Measurements from ENCODE around the gene RNF144B. TPM values are rescaled to one million over a fixed set of nuclear protein-coding genes. Genes with fewer than 3 reads are reported as not detected.

RNF144B gene
- total and polyA plus RNA-seq, 7 donors: 6.0 to 94.9 (median 34.5) TPM

GRCh38 chr6:18472941-18473340, 85.8 kb downstream of the RNF144B start:
- H3K27me3 ChIP-seq (ENCODE audit: insufficient read depth in 3 of 3, low read length in 2 of 3): no peaks in the 10 kb centered on the region
- no peak for DNase-seq
- 73 to 78% (median 76%) methylated on average over 2 of the region's 2 CpGs for WGBS, 3 donors
- no peak overlapping the region for H3K27ac ChIP-seq
- TF ChIP-seq CTCF (IDR thresholded peaks at IDR 0.05): no peak
- no peak for ATAC-seq
- H3K36me3 ChIP-seq (ENCODE audit: insufficient read depth in 1 of 2, low read depth in 1 of 2): peaks cover 0 to 3% of the 10 kb centered on the region in 2 donors
- H3K4me1 ChIP-seq: peaks cover 7% of the 10 kb centered on the region
- no peaks in the 10 kb centered on the region for H3K9me3 ChIP-seq
- intact Hi-C loops (cut with DNase I): no loop called here
- H3K4me3 ChIP-seq: no peak overlapping the region

- Histone ChIP-seq H3K4me1 (peaks cover 6% of the 10 kb centered on the region), H3K4me3 (no peak overlapping the region), H3K36me3 (ENCODE audit: insufficient read depth in 1 of 2, low read depth in 1 of 2) (no peaks in the 10 kb centered on the region), H3K27me3 (ENCODE audit: insufficient read depth in 3 of 3, low read length in 2 of 3) (no peaks in the 10 kb centered on the region), H3K27ac (no peak overlapping the region), H3K9me3 (no peaks in the 10 kb centered on the region)
- no peak for TF ChIP-seq CTCF (IDR thresholded peaks at IDR 0.05)
- DNase-seq (no peak), ATAC-seq (no peak)
- 62 to 72% (median 63%) methylated on average over 2 of the region's 2 CpGs for WGBS, 3 donors
- intact Hi-C loops (cut with DNase I): no loop called here
Measured at GRCh38 chr6:18473755-18474154, 86.6 kb downstream of the RNF144B start.

GRCh38 chr6:18477301-18477941, 90.3 kb downstream of the RNF144B start:
- no peak for TF ChIP-seq CTCF (IDR thresholded peaks at IDR 0.05)

GRCh38 chr6:18478610-18479009, 91.5 kb downstream of the RNF144B start:
- ATAC-seq: no peak
- no peaks in the 10 kb centered on the region for H3K9me3 ChIP-seq
- TF ChIP-seq CTCF (IDR thresholded peaks at IDR 0.05): no peak
- no peak overlapping the region for H3K4me3 ChIP-seq
- WGBS, 3 donors: 71 to 78% (median 72%) methylated on average over 1 of the region's 1 CpG
- no peak for DNase-seq
- H3K36me3 ChIP-seq (ENCODE audit: insufficient read depth in 1 of 2, low read depth in 1 of 2): no peaks in the 10 kb centered on the region
- intact Hi-C loops (cut with DNase I): no loop called here
- H3K4me1 ChIP-seq: no peaks in the 10 kb centered on the region
- H3K27me3 ChIP-seq (ENCODE audit: insufficient read depth in 3 of 3, low read length in 2 of 3): no peaks in the 10 kb centered on the region
- H3K27ac ChIP-seq: no peak overlapping the region

More at GRCh38 chr6:18477301-18477941, 90.3 kb downstream of the RNF144B start:
- H3K27me3 ChIP-seq (ENCODE audit: insufficient read depth in 3 of 3, low read length in 2 of 3): no peaks in the 10 kb centered on the region
- H3K9me3 ChIP-seq: no peaks in the 10 kb centered on the region
- no peaks in the 10 kb centered on the region for H3K4me1 ChIP-seq
- ATAC-seq (no peak), DNase-seq (no peak)
- WGBS, 3 donors: 54 to 62% (median 59%) methylated on average over 2 of the region's 2 CpGs
- H3K36me3 ChIP-seq (ENCODE audit: insufficient read depth in 1 of 2, low read depth in 1 of 2): no peaks in the 10 kb centered on the region
- H3K4me3 ChIP-seq: no peak overlapping the region
- intact Hi-C loops (cut with DNase I): no loop called here
- peak overlapping the region; percentile 11 for H3K27ac ChIP-seq

GRCh38 chr6:18481870-18482269, 94.7 kb downstream of the RNF144B start:
- ATAC-seq (no peak), DNase-seq (no peak)
- H3K4me1 ChIP-seq: peaks cover 7% of the 10 kb centered on the region
- no peak overlapping the region for H3K4me3 ChIP-seq
- no peaks in the 10 kb centered on the region for H3K27me3 ChIP-seq (ENCODE audit: insufficient read depth in 3 of 3, low read length in 2 of 3)
- no peaks in the 10 kb centered on the region for H3K36me3 ChIP-seq (ENCODE audit: insufficient read depth in 1 of 2, low read depth in 1 of 2)
- no peaks in the 10 kb centered on the region for H3K9me3 ChIP-seq
- intact Hi-C loops (cut with DNase I): no loop called here
- WGBS, 3 donors: 83 to 87% (median 84%) methylated on average over 3 of the region's 3 CpGs
- TF ChIP-seq CTCF (IDR thresholded peaks at IDR 0.05): no peak
- H3K27ac ChIP-seq: no peak overlapping the region

All from psoas muscle (tissue), 8 donors.